Subcutaneous abdominal adipose tissue (tissue), 5 donors: ENCODE measurements around the gene NOL9.
A peak's percentile ranks its signal among the peaks of the same experiment; 100 is the strongest.

Source experiments
- H3K27ac ChIP-seq: one replicate; pipeline ENCODE4 v1.7.0; 2013; ENCODE audit warnings: low read depth, mild to moderate bottlenecking, inconsistent platforms, low read length, moderate library complexity
- H3K27me3 ChIP-seq, 5 donors: one replicate each; pipeline ENCODE4 v1.7.0; 2013; ENCODE audit warnings: low read length in 5 of 5, inconsistent platforms in 1 of 5; ENCODE audit not compliant: control insufficient read depth in 5 of 5, insufficient read depth in 4 of 5
- H3K36me3 ChIP-seq, 5 donors: one replicate each; pipeline ENCODE4 v1.7.0; 2013; ENCODE audit warnings: low read length in 5 of 5; ENCODE audit not compliant: control insufficient read depth in 5 of 5, insufficient read depth in 5 of 5
- H3K4me1 ChIP-seq, 5 donors: one replicate each; pipeline ENCODE4 v1.7.0; 2013; ENCODE audit warnings: low read length in 5 of 5, mild to moderate bottlenecking in 3 of 5, moderate library complexity in 1 of 5; ENCODE audit not compliant: control insufficient read depth in 5 of 5, insufficient read depth in 5 of 5
- H3K4me3 ChIP-seq, 5 donors: one replicate each; pipeline ENCODE4 v1.7.0; 2013; ENCODE audit warnings: low read length in 5 of 5, low read depth in 1 of 5
- H3K9ac ChIP-seq, 5 donors: one replicate each; pipeline ENCODE4 v1.7.0; 2013; ENCODE audit warnings: low read length in 5 of 5, mild to moderate bottlenecking in 4 of 5, moderate library complexity in 3 of 5
- H3K9me3 ChIP-seq, 5 donors: one replicate each; pipeline ENCODE4 v1.7.0; 2013; ENCODE audit warnings: low read length in 5 of 5; ENCODE audit not compliant: control insufficient read depth in 5 of 5
- donor health status: healthy.
- donor health status: healthy.
- donor health status: healthy.
- donor health status: healthy.
- donor health status: healthy.

Gene NOL9

DNA sequence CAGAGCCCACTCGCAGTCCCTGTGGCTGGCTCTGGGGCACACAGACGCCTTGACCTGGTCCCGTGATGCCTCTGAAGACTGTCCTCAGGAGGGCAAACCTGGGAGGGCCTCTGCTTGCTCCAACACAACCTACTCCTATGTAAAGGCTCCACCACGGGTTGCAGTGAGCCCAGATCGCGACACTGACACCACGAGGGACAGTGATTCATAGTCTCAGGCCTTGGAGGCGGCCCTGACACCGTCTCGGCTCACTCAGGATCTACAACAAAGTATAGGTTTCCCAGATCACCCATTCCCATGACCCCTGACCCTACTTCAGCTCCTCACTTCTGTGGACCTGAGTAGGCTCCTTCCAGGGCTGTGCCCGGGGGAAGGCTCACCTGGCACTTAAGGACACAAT is 28.0 kb downstream of the NOL9 start:
- peaks cover 7 to 59% (median 41%) of the 10 kb centered on the region in 5 donors for H3K36me3 ChIP-seq
- H3K27me3 ChIP-seq = no peaks in the 10 kb centered on the region
- H3K9me3 ChIP-seq = no peaks in the 10 kb centered on the region
- H3K4me3 ChIP-seq = no peak overlapping the region
- H3K27ac ChIP-seq = no peak overlapping the region
- peak overlapping the region in 1 of 5 donors; percentile 20 for H3K9ac ChIP-seq
- H3K4me1 ChIP-seq = peaks cover 0 to 5% (median 0%) of the 10 kb centered on the region in 5 donors

DNA sequence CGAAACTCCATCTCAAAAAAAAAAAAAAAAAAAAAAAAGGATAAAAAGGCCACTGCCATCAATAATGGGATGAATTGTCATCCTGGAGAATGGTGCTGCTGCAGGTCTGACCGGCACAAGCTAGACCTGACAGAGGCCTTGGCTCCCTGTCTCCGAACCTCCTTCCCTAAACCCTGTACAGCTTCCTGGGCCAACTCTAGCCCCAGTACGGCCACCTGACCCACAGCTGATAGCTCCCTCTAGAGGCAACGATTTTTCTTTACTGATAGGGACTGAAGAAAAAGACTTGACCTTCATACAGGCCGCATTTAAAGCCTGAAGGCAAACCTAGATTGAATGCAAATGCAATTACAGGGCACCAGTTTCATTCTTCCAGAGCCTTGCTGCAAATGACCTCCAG is 30.7 kb downstream of the NOL9 start:
- H3K27me3 ChIP-seq = no peaks in the 10 kb centered on the region
- H3K4me3 ChIP-seq = no peak overlapping the region
- peaks cover 5 to 40% (median 29%) of the 10 kb centered on the region in 5 donors for H3K36me3 ChIP-seq
- H3K4me1 ChIP-seq = peaks cover 4 to 31% (median 16%) of the 10 kb centered on the region in 5 donors
- no peak overlapping the region for H3K9ac ChIP-seq
- no peak overlapping the region for H3K27ac ChIP-seq
- no peaks in the 10 kb centered on the region for H3K9me3 ChIP-seq

DNA sequence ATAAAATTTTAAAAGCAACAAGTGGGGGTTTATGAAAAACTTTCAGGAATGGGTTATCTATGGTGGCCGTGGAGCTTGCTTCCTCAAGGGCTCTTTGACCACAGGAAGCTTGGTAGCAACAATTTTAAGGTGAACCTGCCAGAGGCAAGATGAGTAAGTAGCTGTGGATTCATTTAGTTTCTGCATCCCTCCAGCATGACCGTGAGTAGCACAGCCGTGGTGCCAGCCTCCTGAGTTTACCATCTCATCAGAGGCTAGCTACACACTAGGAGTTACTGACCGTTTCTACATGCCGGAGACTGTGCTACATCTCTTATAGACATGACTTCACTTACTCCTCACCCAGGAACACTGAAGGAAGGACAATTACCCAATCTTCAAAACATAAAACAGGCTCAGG is 32.8 kb downstream of the NOL9 start:
- Histone ChIP-seq H3K9me3 (no peaks in the 10 kb centered on the region), H3K27me3 (no peaks in the 10 kb centered on the region), H3K4me1 (peaks cover 4 to 40% (median 21%) of the 10 kb centered on the region in 5 donors), H3K36me3 (peaks cover 5 to 22% (median 16%) of the 10 kb centered on the region in 5 donors), H3K27ac (no peak overlapping the region), H3K4me3 (no peak overlapping the region), H3K9ac (no peak overlapping the region)

GRCh38 chr1:6519935-6520671 is 34.2 kb downstream of the NOL9 start:
- H3K27me3 ChIP-seq = no peaks in the 10 kb centered on the region
- no peaks in the 10 kb centered on the region for H3K9me3 ChIP-seq
- H3K4me3 ChIP-seq = peak overlapping the region in 2 of 5 donors; percentile 35 to 44
- H3K4me1 ChIP-seq = peaks cover 4 to 50% (median 29%) of the 10 kb centered on the region in 5 donors
- peak overlapping the region in 1 of 5 donors; percentile 62 for H3K9ac ChIP-seq
- peak overlapping the region; percentile 72 for H3K27ac ChIP-seq
- H3K36me3 ChIP-seq = peaks cover 0 to 7% (median 1%) of the 10 kb centered on the region in 5 donors

GRCh38 chr1:6519491-6519934 is 34.8 kb downstream of the NOL9 start:
- H3K27me3 ChIP-seq = no peaks in the 10 kb centered on the region
- peak overlapping the region in 1 of 5 donors; percentile 62 for H3K9ac ChIP-seq
- H3K4me3 ChIP-seq = peak overlapping the region in 3 of 5 donors; percentile 11 to 44 (median 35)
- H3K9me3 ChIP-seq = no peaks in the 10 kb centered on the region
- peak overlapping the region; percentile 72 for H3K27ac ChIP-seq
- peaks cover 0 to 5% (median 0%) of the 10 kb centered on the region in 5 donors for H3K36me3 ChIP-seq
- H3K4me1 ChIP-seq = peaks cover 4 to 50% (median 29%) of the 10 kb centered on the region in 5 donors

DNA sequence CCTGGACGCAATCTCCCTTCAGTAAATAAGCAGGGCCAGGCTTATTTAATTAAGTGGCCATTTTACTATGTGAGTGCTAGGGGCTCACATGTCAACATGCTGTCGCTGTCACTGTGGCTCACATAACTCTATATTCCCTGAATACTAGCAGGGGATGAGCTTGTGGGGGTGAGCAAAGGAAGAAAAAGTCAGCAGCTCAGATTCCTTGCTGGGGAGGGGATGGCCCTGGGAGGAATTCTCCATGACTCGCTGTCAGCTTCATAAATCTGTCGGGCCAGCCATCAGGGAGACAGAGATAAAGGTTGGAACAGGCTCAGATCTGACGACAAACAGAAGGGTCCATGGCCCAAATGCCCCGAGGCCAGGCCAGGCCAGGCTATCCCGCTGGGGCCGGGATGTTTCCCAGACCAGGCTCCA is 36.9 kb downstream of the NOL9 start:
- no peaks in the 10 kb centered on the region for H3K36me3 ChIP-seq
- no peaks in the 10 kb centered on the region for H3K27me3 ChIP-seq
- peaks cover 7 to 62% (median 45%) of the 10 kb centered on the region in 5 donors for H3K4me1 ChIP-seq
- H3K9ac ChIP-seq = no peak overlapping the region
- no peak overlapping the region for H3K27ac ChIP-seq
- H3K9me3 ChIP-seq = no peaks in the 10 kb centered on the region
- H3K4me3 ChIP-seq = no peak overlapping the region

DNA sequence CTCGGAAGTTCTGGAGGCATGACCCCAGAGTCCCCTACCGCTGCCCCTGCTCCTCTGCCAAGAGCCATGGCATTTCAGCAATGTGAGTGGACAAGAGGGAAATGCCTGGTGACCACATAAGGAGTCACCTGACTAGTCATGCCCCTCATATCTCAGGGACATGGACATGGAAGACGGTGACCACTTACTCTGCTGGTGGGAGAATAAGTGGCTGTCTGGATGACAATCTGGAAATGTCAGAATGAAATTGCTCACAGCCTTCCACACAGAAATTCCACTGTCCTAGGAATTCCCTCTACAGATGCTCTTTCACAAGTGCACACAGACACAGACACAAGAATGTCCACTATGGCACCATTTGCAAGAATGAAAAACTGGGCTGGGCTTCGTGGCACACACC is 38.5 kb downstream of the NOL9 start:
- Histone ChIP-seq H3K27me3 (no peaks in the 10 kb centered on the region), H3K9me3 (no peaks in the 10 kb centered on the region), H3K36me3 (no peaks in the 10 kb centered on the region), H3K4me3 (no peak overlapping the region), H3K27ac (no peak overlapping the region), H3K9ac (no peak overlapping the region), H3K4me1 (peaks cover 7 to 75% (median 57%) of the 10 kb centered on the region in 5 donors)

GRCh38 chr1:6513320-6513801 is 41.0 kb downstream of the NOL9 start:
- Histone ChIP-seq H3K9ac (peak overlapping the region in 1 of 5 donors; percentile 52), H3K27ac (peak overlapping the region; percentile 11), H3K36me3 (no peaks in the 10 kb centered on the region), H3K27me3 (no peaks in the 10 kb centered on the region), H3K9me3 (no peaks in the 10 kb centered on the region), H3K4me1 (peaks cover 2 to 75% (median 55%) of the 10 kb centered on the region in 5 donors), H3K4me3 (no peak overlapping the region)

GRCh38 chr1:6512908-6513280 is 41.4 kb downstream of the NOL9 start:
- H3K4me3 ChIP-seq = no peak overlapping the region

GRCh38 chr1:6512245-6512907 is 41.9 kb downstream of the NOL9 start:
- Histone ChIP-seq H3K4me3 (no peak overlapping the region), H3K4me1 (peaks cover 2 to 80% (median 62%) of the 10 kb centered on the region in 5 donors), H3K9me3 (no peaks in the 10 kb centered on the region), H3K9ac (peak overlapping the region in 2 of 5 donors; percentile 19 to 30), H3K27ac (peak overlapping the region; percentile 11), H3K36me3 (no peaks in the 10 kb centered on the region), H3K27me3 (no peaks in the 10 kb centered on the region)

More at GRCh38 chr1:6512908-6513280, 41.4 kb downstream of the NOL9 start:
- Histone ChIP-seq H3K27me3 (no peaks in the 10 kb centered on the region), H3K9ac (peak overlapping the region in 1 of 5 donors; percentile 52), H3K36me3 (no peaks in the 10 kb centered on the region), H3K4me1 (peaks cover 2 to 79% (median 60%) of the 10 kb centered on the region in 5 donors), H3K27ac (peak overlapping the region; percentile 11), H3K9me3 (no peaks in the 10 kb centered on the region)
